BLaER1 (cell line): ENCODE measurements around the gene STAP1.
"Not testable (repeated sequence)": the region's sequence is repeated elsewhere in the genome, so short reads cannot be mapped to it uniquely, and the experiment has no call there.

Experiments
- H3K27ac ChIP-seq: shearing (Covaris generic); formaldehyde crosslinking; 2 replicates; pipeline ENCODE4 v1.8.1; 2022
- H3K27me3 ChIP-seq: shearing (Covaris generic); formaldehyde crosslinking; 2 replicates; pipeline ENCODE4 v1.8.1; 2022
- H3K36me3 ChIP-seq: shearing (Covaris generic); formaldehyde crosslinking; 2 replicates; pipeline ENCODE4 v1.8.1; 2022
- H3K4me1 ChIP-seq: shearing (Covaris generic); formaldehyde crosslinking; 2 replicates; pipeline ENCODE4 v1.8.1; 2022
- H3K4me2 ChIP-seq: shearing (Covaris generic); formaldehyde crosslinking; 2 replicates; pipeline ENCODE4 v1.8.1; 2022
- H3K4me3 ChIP-seq: shearing (Covaris generic); formaldehyde crosslinking; 2 replicates; pipeline ENCODE4 v1.8.1; 2022
- H3K9ac ChIP-seq: shearing (Covaris generic); formaldehyde crosslinking; 2 replicates; pipeline ENCODE4 v1.8.1; 2022
- H3K9me3 ChIP-seq: shearing (Covaris generic); formaldehyde crosslinking; 2 replicates; pipeline ENCODE4 v1.8.1; 2022
- H4K20me1 ChIP-seq: shearing (Covaris generic); formaldehyde crosslinking; 2 replicates; pipeline ENCODE4 v1.8.1; 2022
- Cebpa-rat ChIP-seq: shearing (Covaris generic); IDR thresholded peaks from 2 replicates; pipeline ENCODE4 v1.8.1; 2022

Gene STAP1

GRCh38 chr4:67535280-67535840 lies 23.2 kb upstream of the STAP1 start:
- Histone ChIP-seq H3K9ac (no peak overlapping the region), H4K20me1 (peaks cover 8% of the 10 kb centered on the region; the same call in 1 of the 2 replicates), H3K36me3 (peaks cover 92% of the 10 kb centered on the region), H3K4me1 (peaks cover 4% of the 10 kb centered on the region; the same call in 1 of the 2 replicates), H3K9me3 (peaks cover 27% of the 10 kb centered on the region), H3K4me2 (no peak overlapping the region), H3K27ac (no peak overlapping the region), H3K27me3 (no peaks in the 10 kb centered on the region), H3K4me3 (no peak overlapping the region)
- no peak for TF ChIP-seq Cebpa-rat

- H3K36me3 ChIP-seq, result peaks cover 82% of the 10 kb centered on the region
Observed at GRCh38 chr4:67539830-67540229, 18.7 kb upstream of the STAP1 start.

GRCh38 chr4:67542076-67542475 lies 16.5 kb upstream of the STAP1 start:
- H4K20me1 ChIP-seq, result peaks cover 16% of the 10 kb centered on the region; the same call in 1 of the 2 replicates
- H3K36me3 ChIP-seq, result peaks cover 61% of the 10 kb centered on the region
- no peaks in the 10 kb centered on the region for H3K9me3 ChIP-seq
- H3K9ac ChIP-seq, result no peak overlapping the region
- H3K4me2 ChIP-seq, result no peak overlapping the region
- no peak for TF ChIP-seq Cebpa-rat
- H3K4me3 ChIP-seq, result no peak overlapping the region
- no peak overlapping the region for H3K27ac ChIP-seq
- peaks cover 27% of the 10 kb centered on the region for H3K4me1 ChIP-seq
- H3K27me3 ChIP-seq, result no peaks in the 10 kb centered on the region

More at GRCh38 chr4:67539830-67540229, 18.7 kb upstream of the STAP1 start:
- Histone ChIP-seq H3K27me3 (no peaks in the 10 kb centered on the region), H3K4me3 (no peak overlapping the region), H3K9ac (no peak overlapping the region), H3K4me2 (no peak overlapping the region), H3K4me1 (peaks cover 17% of the 10 kb centered on the region), H4K20me1 (peaks cover 16% of the 10 kb centered on the region; the same call in 1 of the 2 replicates), H3K9me3 (0 out of 2 replicates have a peak, but pooled peaks cover under 1% of the 10 kb centered on the region), H3K27ac (no peak overlapping the region)
- TF ChIP-seq Cebpa-rat, result no peak

GRCh38 chr4:67545199-67546003 lies 13.1 kb upstream of the STAP1 start, which contains the start of gene CENPC:
TSS of gene CENPC (minus strand) at chr4:67545503. CDS start at chr4:67545355, 148 bp downstream.
- H3K27ac ChIP-seq, result peak within 1 kb of the TSS; percentile 96
- H3K4me3 ChIP-seq, result peak within 1 kb of the TSS; percentile 79
- peaks cover 29% of the 10 kb centered on the region for H3K36me3 ChIP-seq
- H3K4me2 ChIP-seq, result peak within 1 kb of the TSS; percentile 83
- H4K20me1 ChIP-seq, result peaks cover 16% of the 10 kb centered on the region; the same call in 1 of the 2 replicates
- no peaks in the 10 kb centered on the region for H3K9me3 ChIP-seq
- H3K27me3 ChIP-seq, result no peaks in the 10 kb centered on the region
- H3K4me1 ChIP-seq, result peaks cover 35% of the 10 kb centered on the region
- H3K9ac ChIP-seq, result peak within 1 kb of the TSS; percentile 96
- no peak for TF ChIP-seq Cebpa-rat

GRCh38 chr4:67546004-67546356 lies 12.5 kb upstream of the STAP1 start:
- peaks cover 23% of the 10 kb centered on the region for H3K36me3 ChIP-seq
- H3K4me3 ChIP-seq, result peak overlapping the region; percentile 79
- H3K27ac ChIP-seq, result peak overlapping the region; percentile 74
- H3K9ac ChIP-seq, result peak overlapping the region; percentile 79
- TF ChIP-seq Cebpa-rat, result no peak
- peaks cover 16% of the 10 kb centered on the region; the same call in 1 of the 2 replicates for H4K20me1 ChIP-seq
- H3K27me3 ChIP-seq, result no peaks in the 10 kb centered on the region
- peak overlapping the region; percentile 83 for H3K4me2 ChIP-seq
- H3K4me1 ChIP-seq, result peaks cover 41% of the 10 kb centered on the region
- no peaks in the 10 kb centered on the region for H3K9me3 ChIP-seq

GRCh38 chr4:67546971-67547370 lies 11.6 kb upstream of the STAP1 start:
- peaks cover 50% of the 10 kb centered on the region for H3K4me1 ChIP-seq
- no peaks in the 10 kb centered on the region for H3K9me3 ChIP-seq
- no peak overlapping the region for H3K27ac ChIP-seq
- H3K27me3 ChIP-seq, result no peaks in the 10 kb centered on the region
- peaks cover 13% of the 10 kb centered on the region for H3K36me3 ChIP-seq
- no peak overlapping the region for H3K9ac ChIP-seq
- TF ChIP-seq Cebpa-rat, result no peak
- H4K20me1 ChIP-seq, result peaks cover 16% of the 10 kb centered on the region; the same call in 1 of the 2 replicates
- H3K4me3 ChIP-seq, result no peak overlapping the region
- peak overlapping the region; percentile 83 for H3K4me2 ChIP-seq

- no peak overlapping the region for H3K4me2 ChIP-seq
Observed at GRCh38 chr4:67549123-67549522, 9.4 kb upstream of the STAP1 start.

GRCh38 chr4:67550451-67550850 lies 8.1 kb upstream of the STAP1 start:
- no peak for TF ChIP-seq Cebpa-rat
- Histone ChIP-seq H3K9ac (no peak overlapping the region), H4K20me1 (no peaks in the 10 kb centered on the region), H3K4me3 (peak overlapping the region; percentile 49), H3K36me3 (no peaks in the 10 kb centered on the region), H3K4me1 (peaks cover 38% of the 10 kb centered on the region), H3K4me2 (peak overlapping the region; percentile 56), H3K27me3 (no peaks in the 10 kb centered on the region), H3K9me3 (no peaks in the 10 kb centered on the region), H3K27ac (peak overlapping the region; percentile 22; the same call in 1 of the 2 replicates)

More at GRCh38 chr4:67549123-67549522, 9.4 kb upstream of the STAP1 start:
- H3K4me3 ChIP-seq, result no peak overlapping the region
- H4K20me1 ChIP-seq, result peaks cover 2% of the 10 kb centered on the region; the same call in 1 of the 2 replicates
- no peak overlapping the region for H3K27ac ChIP-seq
- peaks cover 41% of the 10 kb centered on the region for H3K4me1 ChIP-seq
- TF ChIP-seq Cebpa-rat, result no peak
- H3K36me3 ChIP-seq, result no peaks in the 10 kb centered on the region
- H3K9ac ChIP-seq, result no peak overlapping the region
- no peaks in the 10 kb centered on the region for H3K9me3 ChIP-seq
- H3K27me3 ChIP-seq, result no peaks in the 10 kb centered on the region

- Histone ChIP-seq H3K4me3 (no peak overlapping the region), H4K20me1 (no peaks in the 10 kb centered on the region), H3K36me3 (no peaks in the 10 kb centered on the region), H3K4me2 (peak overlapping the region; percentile 56), H3K9me3 (no peaks in the 10 kb centered on the region), H3K4me1 (peaks cover 38% of the 10 kb centered on the region), H3K27me3 (no peaks in the 10 kb centered on the region), H3K9ac (no peak overlapping the region), H3K27ac (no peak overlapping the region)
- no peak for TF ChIP-seq Cebpa-rat
Observed at GRCh38 chr4:67550857-67551256, 7.7 kb upstream of the STAP1 start.

GRCh38 chr4:67552146-67552792 lies 6.3 kb upstream of the STAP1 start:
- Histone ChIP-seq H3K4me1 (peaks cover 28% of the 10 kb centered on the region), H3K4me2 (peak overlapping the region; percentile 23)
- H3K27me3 ChIP-seq, H3K36me3 ChIP-seq, H3K9me3 ChIP-seq, H3K9ac ChIP-seq, H4K20me1 ChIP-seq, H3K27ac ChIP-seq, H3K4me3 ChIP-seq: not testable (repeated sequence)
